GM18498 (cell line): ENCODE results near the gene ADAMTSL3.
"Not testable (repeated sequence)": the region's sequence is repeated elsewhere in the genome, so short reads cannot be mapped to it uniquely, and the experiment has no call there.

ENCODE experiments used
- ATAC-seq: cut with Tn5 transposase; IDR thresholded peaks from one replicate; pipeline ENCODE4 v1.9.1; 2021; ENCODE audit warnings: mild to moderate bottlenecking, moderate library complexity; ENCODE audit not compliant: unreplicated experiment

Gene ADAMTSL3

DNA sequence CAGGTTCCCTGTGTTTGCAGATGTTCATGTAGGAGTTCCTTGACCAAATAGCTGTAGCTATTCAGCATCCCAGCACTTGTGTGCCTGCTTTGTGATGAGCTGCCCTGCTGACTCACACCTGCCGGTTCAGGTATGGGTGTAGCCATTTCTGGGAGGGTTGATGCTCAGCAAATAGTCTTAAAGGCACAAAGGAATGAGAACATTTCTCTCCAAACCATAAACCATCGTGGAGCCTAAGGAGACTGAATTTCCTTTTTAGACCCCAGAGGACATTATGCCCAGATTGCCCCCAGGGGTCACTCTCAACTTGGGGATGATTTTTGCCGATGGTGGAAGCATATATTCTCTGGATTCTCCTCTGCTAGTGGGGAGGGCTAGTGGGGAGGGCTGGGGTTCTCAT lies 80.6 kb downstream of the ADAMTSL3 start:
- no peak for ATAC-seq

DNA sequence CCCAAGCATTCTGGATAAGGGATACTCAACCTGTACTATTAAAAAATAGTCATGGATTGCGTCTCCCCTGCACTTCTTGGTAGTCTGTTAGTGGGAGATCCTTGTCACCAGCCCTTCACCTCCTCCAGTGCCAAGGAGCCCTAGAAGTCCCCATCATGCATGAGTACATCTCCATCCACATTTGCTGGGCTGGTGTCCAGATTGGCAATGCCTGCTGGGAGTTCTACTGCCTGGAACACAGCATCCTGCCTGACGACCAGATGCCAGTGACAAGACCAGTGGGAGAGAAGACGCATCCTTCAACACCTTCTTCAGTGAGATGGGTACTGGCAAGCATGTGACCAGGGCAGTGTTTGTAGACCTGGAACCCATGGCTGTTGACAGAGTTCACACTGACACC lies 85.7 kb downstream of the ADAMTSL3 start:
- ATAC-seq, result no peak

DNA sequence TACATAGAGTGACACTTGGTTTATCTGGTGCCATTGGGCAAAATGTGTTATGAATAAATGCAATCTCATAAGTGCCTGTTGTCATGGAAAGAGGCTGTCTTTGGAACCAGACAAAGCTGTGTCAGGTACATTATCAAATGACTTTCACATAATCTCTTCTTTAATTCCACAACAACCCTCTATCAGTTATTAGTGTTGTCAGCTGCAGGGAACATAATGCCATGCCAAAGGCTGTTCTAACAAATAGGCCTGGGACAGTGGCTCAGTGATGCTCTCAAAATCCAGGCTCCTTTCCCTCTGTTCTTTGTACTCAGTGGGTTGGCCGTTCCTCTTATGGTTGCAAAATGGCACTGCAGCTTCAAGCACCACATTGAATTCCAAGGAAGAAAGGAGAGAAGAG lies 91.8 kb downstream of the ADAMTSL3 start:
- ATAC-seq, result no peak

DNA sequence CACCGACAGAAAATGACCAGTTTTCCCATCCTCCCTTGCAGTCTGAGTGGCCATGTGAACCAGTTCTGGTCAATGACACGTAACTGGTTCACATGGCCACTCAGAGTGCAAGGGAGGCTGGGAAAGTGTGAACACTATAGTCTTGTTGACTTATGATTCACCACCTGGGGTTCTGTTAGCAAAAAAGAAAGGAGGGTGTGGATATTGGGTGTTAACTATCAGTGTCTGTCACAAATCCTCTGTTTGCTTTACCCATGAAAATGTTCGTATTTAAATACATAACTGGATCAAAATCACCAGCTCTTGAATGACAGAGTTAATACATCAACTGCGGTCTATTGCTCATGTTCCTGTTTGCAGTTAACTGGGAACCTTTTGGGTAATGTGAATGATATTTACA lies 92.3 kb downstream of the ADAMTSL3 start:
- no peak for ATAC-seq

DNA sequence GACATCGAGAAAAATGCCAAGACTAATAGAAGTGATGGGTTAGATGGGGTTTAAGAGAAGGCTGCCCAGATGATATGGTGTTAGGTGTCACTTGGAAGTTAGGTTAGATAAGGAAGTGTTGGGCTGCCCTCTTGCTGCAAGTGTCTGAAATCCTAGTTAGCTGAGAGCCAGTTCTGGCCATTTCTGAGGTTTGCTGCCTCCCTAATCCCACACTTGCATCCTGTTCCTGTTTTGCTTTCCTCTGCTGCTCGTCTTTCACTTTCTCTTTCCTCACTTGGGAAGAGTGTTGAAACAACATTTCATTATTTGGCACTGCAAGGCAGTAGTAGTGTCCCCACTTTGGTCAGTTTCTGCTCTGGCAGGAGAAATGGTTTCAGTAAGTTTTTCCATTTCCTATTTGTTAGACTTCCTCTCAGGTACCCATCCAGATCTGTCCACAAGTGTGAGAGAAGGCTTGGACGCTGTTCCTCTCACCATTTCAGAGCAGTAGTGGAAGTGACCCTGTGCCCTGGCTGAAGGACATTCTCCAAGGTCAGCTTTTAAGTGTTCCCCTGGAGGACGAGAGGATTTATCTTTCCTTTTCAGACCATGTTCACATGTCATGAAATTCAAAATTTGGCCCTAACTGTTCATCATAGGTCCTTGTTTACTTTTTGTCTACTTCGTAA lies 93.3 kb downstream of the ADAMTSL3 start:
- ATAC-seq, result no peak

GRCh38 chr15:83747718-83748110 lies 93.8 kb downstream of the ADAMTSL3 start:
- no peak for ATAC-seq

DNA sequence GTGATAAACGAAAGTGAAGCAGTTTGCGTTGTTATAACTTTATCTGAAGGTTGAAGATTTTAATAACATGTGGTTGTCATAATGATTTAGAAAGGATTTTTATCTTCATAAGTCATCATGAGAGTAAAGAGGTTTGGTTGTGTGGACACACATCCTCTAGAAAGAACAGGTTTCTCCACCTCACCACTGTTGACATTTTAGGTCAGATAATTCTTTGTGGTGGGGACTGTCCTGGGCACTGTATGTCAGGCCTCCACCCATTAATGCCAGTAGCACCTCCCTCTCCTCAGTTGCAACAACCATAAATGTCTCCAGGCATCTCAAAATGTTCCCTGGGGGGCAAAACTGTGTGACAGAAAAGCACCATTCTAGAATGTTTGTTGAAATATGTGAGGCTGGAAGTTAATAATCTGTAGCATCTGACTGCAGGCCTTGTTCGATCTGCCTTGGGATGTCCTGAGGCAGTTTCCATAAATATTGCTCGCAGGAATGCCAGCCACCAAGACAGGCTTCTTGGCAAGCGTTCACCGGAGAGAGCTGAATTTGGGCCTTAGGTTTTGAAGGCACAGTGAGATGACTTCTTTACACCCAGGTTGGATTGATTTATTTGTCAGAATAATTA lies 100.1 kb downstream of the ADAMTSL3 start:
- no peak for ATAC-seq

- ATAC-seq, result not testable (repeated sequence)
Measured at GRCh38 chr15:83757291-83757690, 103.4 kb downstream of the ADAMTSL3 start.

DNA sequence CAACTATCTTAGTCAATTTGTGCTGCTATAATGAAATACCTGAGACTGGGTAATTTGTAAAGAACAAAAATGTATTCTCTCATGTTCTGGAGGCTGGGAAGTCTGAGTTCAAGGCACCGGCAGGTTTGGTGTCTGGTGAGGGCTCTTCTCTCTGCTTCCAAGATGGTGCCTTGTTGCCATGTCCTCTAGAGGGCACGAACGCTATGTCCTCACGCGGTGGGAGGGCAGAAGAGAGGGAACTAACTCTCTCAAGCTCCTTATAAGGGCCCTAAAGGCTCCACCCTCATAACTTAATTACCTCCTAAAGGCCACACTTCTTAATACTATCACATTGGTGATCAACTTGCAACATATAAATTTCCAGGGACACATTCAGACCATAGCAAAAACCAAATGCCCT lies 108.4 kb downstream of the ADAMTSL3 start:
- ATAC-seq, result no peak

DNA sequence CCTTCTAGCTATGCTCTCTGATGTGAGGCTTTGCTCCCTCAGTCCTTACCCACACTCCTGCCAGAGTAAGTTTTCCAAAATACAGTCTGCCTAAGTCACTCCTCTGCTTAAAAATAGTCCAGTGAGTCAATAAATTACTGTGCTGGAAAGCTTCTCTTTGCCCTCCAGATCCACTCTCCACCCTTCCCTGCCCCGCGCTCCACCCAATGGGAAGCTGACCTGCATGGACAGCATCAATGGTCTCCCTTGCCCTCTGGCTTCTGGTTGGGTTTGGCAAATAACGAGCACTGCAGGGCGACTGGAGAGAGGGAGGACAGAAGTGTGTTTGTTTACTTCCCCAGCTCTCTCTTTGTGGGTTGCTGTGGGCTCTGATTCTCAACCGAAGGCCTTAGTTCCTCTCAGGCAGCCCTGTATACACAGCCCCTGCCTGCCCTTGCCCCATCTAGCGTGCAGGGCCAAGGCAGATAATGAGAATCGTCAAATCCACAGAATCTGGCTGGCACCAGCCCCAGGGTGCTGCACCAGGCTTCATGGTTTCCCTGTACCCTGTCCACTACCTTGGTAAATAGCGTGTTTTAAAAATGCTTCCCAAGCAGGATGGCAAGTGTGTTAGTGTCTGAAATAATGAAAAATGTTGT lies 110.4 kb downstream of the ADAMTSL3 start:
- no peak for ATAC-seq

DNA sequence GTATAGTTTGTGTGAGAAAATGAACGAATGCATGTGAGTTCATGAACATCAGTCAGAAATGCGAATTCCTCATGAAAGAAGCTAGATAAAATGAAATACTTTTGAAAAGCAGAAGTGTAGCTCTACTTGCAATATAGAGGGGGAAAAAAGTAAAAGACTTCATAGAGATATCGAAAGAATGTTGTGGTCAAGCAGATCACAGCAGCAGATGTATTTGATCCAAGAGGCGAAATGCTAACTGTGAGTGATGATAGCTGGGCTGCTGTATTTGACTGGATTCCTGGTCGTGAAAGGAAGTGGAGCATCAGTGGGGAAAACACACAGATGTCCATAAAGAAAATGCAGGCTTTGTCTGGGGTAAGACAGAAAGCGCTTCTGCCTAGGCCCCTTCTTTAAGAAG lies 112.4 kb downstream of the ADAMTSL3 start:
- ATAC-seq, result no peak

DNA sequence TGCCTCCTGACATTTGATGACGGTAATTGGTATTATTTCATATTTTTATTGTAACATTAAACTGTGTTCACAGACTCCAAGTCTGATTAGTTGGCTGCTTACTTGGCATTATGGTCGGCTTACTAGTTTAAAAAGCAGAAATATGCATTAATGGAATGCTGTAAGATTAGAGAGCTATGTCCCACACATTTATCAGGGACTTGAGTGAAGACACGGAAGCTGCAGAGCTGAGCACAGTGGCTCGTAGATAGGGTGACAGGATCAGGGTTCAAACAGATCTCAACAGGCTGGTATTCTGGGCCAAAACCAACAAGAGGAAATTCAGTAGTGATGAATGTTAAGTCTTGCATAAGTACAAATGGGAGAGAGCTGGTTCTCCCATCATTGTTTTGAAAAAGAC lies 113.8 kb downstream of the ADAMTSL3 start:
- no peak for ATAC-seq

- no peak for ATAC-seq
Measured at GRCh38 chr15:83769411-83769999, 115.6 kb downstream of the ADAMTSL3 start.

DNA sequence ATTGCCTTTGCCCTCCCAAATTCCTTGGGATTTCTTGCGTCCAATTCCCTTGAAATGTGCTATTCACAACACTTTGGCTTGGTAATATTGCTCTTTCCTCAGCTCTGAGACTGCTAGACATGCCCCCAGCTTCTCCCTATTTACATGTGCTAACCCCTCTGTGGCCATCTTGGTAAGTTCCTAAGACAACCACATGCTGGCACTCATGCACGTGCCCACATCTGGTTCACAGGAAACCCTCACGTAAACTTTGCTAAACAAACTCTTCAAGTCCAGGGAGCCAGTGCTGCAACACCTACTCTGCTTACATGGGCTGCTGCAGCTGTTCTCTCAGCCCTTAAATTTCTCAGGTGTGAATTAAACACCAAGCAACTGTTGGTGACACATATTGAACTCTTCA lies 121.8 kb downstream of the ADAMTSL3 start:
- no peak for ATAC-seq

DNA sequence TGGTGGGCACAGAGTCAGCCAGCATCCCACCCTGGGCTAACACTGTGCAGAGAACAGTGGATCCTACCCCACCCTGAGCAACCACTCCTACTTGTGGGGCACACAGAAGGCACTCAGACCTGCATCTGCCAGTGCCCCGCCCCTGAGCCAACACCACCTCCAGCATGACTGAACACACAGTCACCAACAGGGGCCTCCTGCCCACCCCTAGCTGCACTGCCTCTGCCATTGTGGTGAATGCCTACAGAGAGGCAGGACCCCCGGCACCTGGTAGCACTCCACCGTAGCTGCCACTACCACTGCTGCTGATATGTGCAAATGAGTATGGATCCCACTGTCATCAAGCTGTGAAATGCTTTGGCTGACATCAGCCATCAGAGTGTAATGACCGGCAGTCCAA lies 123.1 kb downstream of the ADAMTSL3 start:
- ATAC-seq, result no peak

GRCh38 chr15:83783227-83783626 lies 129.3 kb downstream of the ADAMTSL3 start:
- no peak for ATAC-seq

GRCh38 chr15:83784975-83785374 lies 131.1 kb downstream of the ADAMTSL3 start:
- no peak for ATAC-seq

DNA sequence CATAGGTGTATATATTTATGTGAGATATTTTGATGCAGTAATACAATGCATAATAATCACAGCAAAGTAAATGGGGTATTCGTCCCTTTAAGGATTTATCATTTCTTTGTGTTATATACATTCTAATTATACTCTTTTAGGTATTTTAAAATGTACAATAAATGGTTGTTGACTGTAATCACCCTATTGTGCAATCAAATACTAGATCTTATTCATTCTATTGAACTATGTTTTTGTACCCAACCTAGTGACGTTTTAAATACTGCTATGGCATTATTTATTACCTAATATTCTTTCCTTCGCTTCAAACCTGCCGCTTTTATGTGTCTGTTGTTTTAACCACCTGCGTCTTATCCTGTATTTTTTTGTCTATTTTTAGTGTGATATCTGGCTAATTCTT lies 132.4 kb downstream of the ADAMTSL3 start:
- no peak for ATAC-seq

- ATAC-seq, result no peak
Measured at GRCh38 chr15:83793069-83793468, 139.1 kb downstream of the ADAMTSL3 start.

DNA sequence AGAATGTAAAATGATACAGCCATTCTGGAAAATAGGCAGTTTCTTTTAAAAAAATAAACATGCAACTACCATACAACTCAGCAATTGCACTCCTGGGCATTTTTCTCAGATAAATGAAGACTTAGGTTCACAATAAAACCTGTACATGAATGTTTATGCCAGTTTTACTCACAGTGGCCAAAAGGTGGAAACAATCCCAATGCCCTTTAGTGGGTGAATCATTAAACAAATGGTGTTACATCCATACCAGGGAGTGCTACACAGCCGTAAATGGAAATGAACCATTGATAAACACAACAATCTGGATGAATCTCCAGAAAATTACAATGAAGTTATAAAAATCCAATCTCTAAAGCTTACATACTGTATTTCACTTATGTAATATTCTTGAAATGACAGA lies 140.3 kb downstream of the ADAMTSL3 start:
- ATAC-seq, result no peak

DNA sequence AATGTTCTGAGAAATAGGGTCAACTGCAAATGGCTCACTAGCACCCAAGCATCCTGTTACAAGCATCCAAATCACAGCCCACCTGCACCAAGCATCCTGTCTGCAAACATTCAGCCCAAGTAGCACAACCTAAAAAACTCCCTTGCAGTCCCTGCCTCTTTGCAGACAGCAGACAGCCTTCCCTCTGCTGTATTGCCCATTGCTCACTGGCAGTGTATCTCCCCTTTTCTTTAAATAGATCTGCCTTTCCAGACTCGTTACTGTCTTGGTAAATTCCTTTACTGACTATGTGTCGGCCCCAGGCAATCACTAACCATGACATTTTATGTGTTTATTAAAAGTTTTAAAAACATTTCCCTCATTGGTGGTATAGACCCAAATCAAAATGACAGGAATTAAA lies 155.4 kb downstream of the ADAMTSL3 start:
- no peak for ATAC-seq

- no peak for ATAC-seq
Measured at GRCh38 chr15:83810110-83810509, 156.2 kb downstream of the ADAMTSL3 start.
